ENCODE measurements around the gene PLET1. TPM values are rescaled to one million over a fixed set of nuclear protein-coding genes. Genes with fewer than 3 reads are reported as not detected.

PLET1 gene
- total RNA-seq, 1 donor from 2014 or later: not detected

- Mint-ChIP-seq H3K4me1 (ENCODE audit: low read depth, unreplicated experiment) (peaks cover 16% of the 10 kb centered on the region), H3K4me3 (ENCODE audit: unreplicated experiment) (no peak overlapping the region), H3K27ac (ENCODE audit: unreplicated experiment) (no peak overlapping the region), H3K36me3 (ENCODE audit: low read depth, unreplicated experiment) (peaks cover 5% of the 10 kb centered on the region), H3K27me3 (ENCODE audit: low read depth, unreplicated experiment) (peaks cover 6% of the 10 kb centered on the region), H3K9me3 (ENCODE audit: unreplicated experiment) (no peaks in the 10 kb centered on the region)
- no peak for TF ChIP-seq EZH2 (IDR thresholded peaks at IDR 0.05; ENCODE audit: insufficient read depth, low read length)
- TF ChIP-seq CTCF (IDR thresholded peaks at IDR 0.05; ENCODE audit: insufficient read depth, low read depth, low read length): no peak
- Histone ChIP-seq H3K4me3 (ENCODE audit: insufficient read depth, low read depth, low read length) (no peak overlapping the region), H3K27me3 (ENCODE audit: insufficient read depth, low read length) (no peaks in the 10 kb centered on the region), H3K4me2 (ENCODE audit: low read length) (peak overlapping the region; percentile 70), H3K4me1 (ENCODE audit: insufficient read depth, low read length) (peaks cover 26% of the 10 kb centered on the region), H3K27ac (ENCODE audit: low read depth, low read length) (peak overlapping the region; percentile 78), H3K36me3 (ENCODE audit: insufficient read depth, low read length) (no peaks in the 10 kb centered on the region), H2AFZ (ENCODE audit: low read depth, low read length) (no peak overlapping the region), H3K9me3 (ENCODE audit: insufficient read depth, low read depth, low read length) (no peaks in the 10 kb centered on the region), H3K9ac (ENCODE audit: low read length) (peak overlapping the region; percentile 6), H4K20me1 (ENCODE audit: insufficient read depth, low read length) (no peaks in the 10 kb centered on the region), H3K79me2 (ENCODE audit: insufficient read depth, low read length) (no peaks in the 10 kb centered on the region)
- no peak for FAIRE-seq
- DNase-seq (ENCODE audit: low read depth): no peak
These were observed 31.5 kb upstream of the PLET1 start for GRCh38 chr11:112292188-112292587.

DNA sequence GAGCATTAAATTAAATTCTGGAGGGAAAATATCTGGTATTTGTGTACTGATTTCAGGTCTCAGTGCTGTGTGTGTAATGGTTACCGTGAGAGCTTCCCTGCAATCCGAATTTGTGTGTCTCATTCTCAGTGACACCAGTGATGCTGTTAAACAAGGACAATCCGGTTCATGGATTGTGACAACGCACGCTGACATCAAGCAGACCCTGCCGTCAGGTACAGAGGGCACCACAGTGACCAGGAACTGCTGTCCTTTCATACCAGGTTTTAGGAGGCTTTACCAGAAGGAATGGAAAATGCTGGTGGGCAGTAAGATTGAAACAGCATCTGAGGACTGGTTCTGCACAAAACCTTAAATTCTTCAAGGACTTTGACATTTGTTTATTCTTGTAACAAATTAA, 30.5 kb upstream of the PLET1 start:
- H3K4me1 ChIP-seq (ENCODE audit: insufficient read depth, low read length): peaks cover 27% of the 10 kb centered on the region
- H3K27me3 ChIP-seq (ENCODE audit: insufficient read depth, low read length): no peaks in the 10 kb centered on the region
- H3K27ac ChIP-seq (ENCODE audit: low read depth, low read length): no peak overlapping the region
- H3K9me3 ChIP-seq (ENCODE audit: insufficient read depth, low read depth, low read length): no peaks in the 10 kb centered on the region
- no peaks in the 10 kb centered on the region for H3K9me3 Mint-ChIP-seq (ENCODE audit: unreplicated experiment)
- no peaks in the 10 kb centered on the region for H3K36me3 ChIP-seq (ENCODE audit: insufficient read depth, low read length)
- FAIRE-seq: no peak
- peaks cover 6% of the 10 kb centered on the region for H3K27me3 Mint-ChIP-seq (ENCODE audit: low read depth, unreplicated experiment)
- peak overlapping the region; percentile 2 for H3K4me3 Mint-ChIP-seq (ENCODE audit: unreplicated experiment)
- H3K9ac ChIP-seq (ENCODE audit: low read length): no peak overlapping the region
- no peak for DNase-seq (ENCODE audit: low read depth)
- H4K20me1 ChIP-seq (ENCODE audit: insufficient read depth, low read length): no peaks in the 10 kb centered on the region
- TF ChIP-seq CTCF (IDR thresholded peaks at IDR 0.05; ENCODE audit: insufficient read depth, low read depth, low read length): no peak
- no peak overlapping the region for H2AFZ ChIP-seq (ENCODE audit: low read depth, low read length)
- peaks cover 5% of the 10 kb centered on the region for H3K36me3 Mint-ChIP-seq (ENCODE audit: low read depth, unreplicated experiment)
- no peak overlapping the region for H3K4me3 ChIP-seq (ENCODE audit: insufficient read depth, low read depth, low read length)
- no peak overlapping the region for H3K27ac Mint-ChIP-seq (ENCODE audit: unreplicated experiment)
- no peaks in the 10 kb centered on the region for H3K79me2 ChIP-seq (ENCODE audit: insufficient read depth, low read length)
- H3K4me2 ChIP-seq (ENCODE audit: low read length): peak overlapping the region; percentile 43
- H3K4me1 Mint-ChIP-seq (ENCODE audit: low read depth, unreplicated experiment): peaks cover 18% of the 10 kb centered on the region

DNA sequence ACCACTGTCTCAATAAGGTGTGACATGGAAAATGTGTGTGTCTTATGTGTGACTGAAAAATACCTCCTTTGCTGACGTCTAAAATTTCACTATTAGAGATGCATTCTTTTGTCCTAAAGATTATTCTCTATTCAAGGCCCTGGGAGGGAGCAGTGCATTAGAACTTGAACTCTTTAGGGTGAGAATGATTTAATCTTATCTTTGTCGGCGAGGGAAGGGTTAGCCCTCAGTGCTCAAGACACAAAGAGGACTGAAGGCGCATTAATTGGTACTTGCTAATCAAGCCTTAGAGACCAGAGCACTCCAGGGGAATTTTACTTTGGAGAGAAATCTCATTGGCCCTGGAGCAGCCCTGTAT, 29.8 kb upstream of the PLET1 start:
- H3K27me3 Mint-ChIP-seq (ENCODE audit: low read depth, unreplicated experiment): peaks cover 9% of the 10 kb centered on the region
- TF ChIP-seq EZH2 (IDR thresholded peaks at IDR 0.05; ENCODE audit: insufficient read depth, low read length) (no peak), CTCF (IDR thresholded peaks at IDR 0.05; ENCODE audit: insufficient read depth, low read depth, low read length) (no peak)
- Histone ChIP-seq H3K79me2 (ENCODE audit: insufficient read depth, low read length) (no peaks in the 10 kb centered on the region), H4K20me1 (ENCODE audit: insufficient read depth, low read length) (no peaks in the 10 kb centered on the region), H3K4me2 (ENCODE audit: low read length) (peak overlapping the region; percentile 93), H3K27ac (ENCODE audit: low read depth, low read length) (peak overlapping the region; percentile 51), H3K9me3 (ENCODE audit: insufficient read depth, low read depth, low read length) (no peaks in the 10 kb centered on the region), H3K36me3 (ENCODE audit: insufficient read depth, low read length) (no peaks in the 10 kb centered on the region), H3K9ac (ENCODE audit: low read length) (peak overlapping the region; percentile 82), H3K4me1 (ENCODE audit: insufficient read depth, low read length) (peaks cover 31% of the 10 kb centered on the region), H3K27me3 (ENCODE audit: insufficient read depth, low read length) (no peaks in the 10 kb centered on the region), H2AFZ (ENCODE audit: low read depth, low read length) (peak overlapping the region; percentile 88), H3K4me3 (ENCODE audit: insufficient read depth, low read depth, low read length) (peak overlapping the region; percentile 66)
- H3K9me3 Mint-ChIP-seq (ENCODE audit: unreplicated experiment): no peaks in the 10 kb centered on the region
- DNase-seq (ENCODE audit: low read depth) (no peak), FAIRE-seq (no peak)
- peaks cover 26% of the 10 kb centered on the region for H3K4me1 Mint-ChIP-seq (ENCODE audit: low read depth, unreplicated experiment)
- H3K4me3 Mint-ChIP-seq (ENCODE audit: unreplicated experiment): peak overlapping the region; percentile 86
- peaks cover 5% of the 10 kb centered on the region for H3K36me3 Mint-ChIP-seq (ENCODE audit: low read depth, unreplicated experiment)
- H3K27ac Mint-ChIP-seq (ENCODE audit: unreplicated experiment): no peak overlapping the region
